HCT116 (cell line): ENCODE data around the gene LDB2. TPM values are rescaled to one million over a fixed set of nuclear protein-coding genes. Genes with fewer than 3 reads are reported as not detected.

Experiments used
- ATAC-seq: fragments of 200-7000 bp; cut with Tn5 transposase; 2 replicates; pipeline ENCODE4 v1.9.1; 2020; ENCODE audit warnings: mild to moderate bottlenecking, moderate library complexity
- BruUV-seq: library from RNA; stranded (reverse); fragments of 400-500 nt; replicated peaks from 2 replicates; lab custom pipeline; 2021; lab: Mats Ljungman, UMichigan
- CTCF ChIA-PET: fragments of 300-600 bp; sonication (Branson Sonifier 250); formaldehyde crosslinking; loops from one replicate; lab custom pipeline; 2021; ENCODE audit warnings: antibody characterized with exemption; lab: Charles Lee
- POLR2A ChIA-PET: fragments of 300-600, 350-600 bp; sonication (Branson Sonifier 250); formaldehyde crosslinking; loops from one replicate; lab custom pipeline; 2021; ENCODE audit warnings: antibody characterized with exemption; lab: Charles Lee
- RAD21 ChIA-PET, 2 experiments: fragments of 300-600 bp; sonication (Branson Sonifier 250); formaldehyde crosslinking; loops; one replicate each; lab custom pipeline; 2023; ENCODE audit warnings: low total read pairs in 2 of 2; ENCODE audit not compliant: uncharacterized antibody in 2 of 2, unreplicated experiment in 2 of 2, low non-redundant PET in 1 of 2; lab: Charles Lee
- DNase-seq: peaks from one replicate; pipeline ENCODE4 v3.0.0-alpha.2; 2010; ENCODE audit warnings: low read depth, low spot score
- H2AFZ ChIP-seq: fragments of 200-600 bp; shearing (Covaris generic), sonication (generic); 2 replicates; pipeline ENCODE4 v1.6.1; 2017; ENCODE audit warnings: low read depth, mixed run types, mixed read lengths, antibody characterized with exemption, low read length; ENCODE audit not compliant: poor library complexity, severe bottlenecking
- H3K27ac ChIP-seq: 2 replicates; pipeline ENCODE4 v1.5.1; 2012; ENCODE audit warnings: low read depth, low read length
- H3K27me3 ChIP-seq: fragments of 200-600 bp; sonication (generic); 2 replicates; pipeline ENCODE4 v1.6.1; 2016; ENCODE audit warnings: mixed run types, low read length, mixed read lengths; ENCODE audit not compliant: insufficient read depth
- H3K36me3 ChIP-seq, 2 experiments: fragments of 200-500 bp in 1 of 2; fragments of 200-600 bp in 1 of 2; sonication (Bioruptor generic) in 1 of 2; sonication (generic) in 1 of 2; 2 replicates each; pipeline versions ENCODE4 v1.5.1 to v1.6.1; 2014 to 2016; ENCODE audit warnings: low read length in 2 of 2, inconsistent platforms in 1 of 2, mixed read lengths in 1 of 2, mixed run types in 1 of 2; ENCODE audit not compliant: insufficient read depth in 2 of 2, control insufficient read depth in 1 of 2
- H3K4me1 ChIP-seq, 2 experiments: fragments of 200-600 bp in 1 of 2; sonication (generic) in 1 of 2; 2 replicates each; pipeline versions ENCODE4 v1.5.1 to v1.6.1; 2012 to 2017; ENCODE audit warnings: low read length in 2 of 2, inconsistent platforms in 1 of 2, mild to moderate bottlenecking in 1 of 2, mixed read lengths in 1 of 2, mixed run types in 1 of 2, moderate library complexity in 1 of 2; ENCODE audit not compliant: insufficient read depth in 2 of 2, control insufficient read depth in 1 of 2
- H3K4me2 ChIP-seq: fragments of 200-600 bp; sonication (generic); 2 replicates; pipeline ENCODE4 v1.6.1; 2017; ENCODE audit warnings: mixed run types, low read length, mixed read lengths
- H3K4me3 ChIP-seq, 2 experiments: fragments of 200-600 bp in 1 of 2; sonication (generic) in 1 of 2; replicated peaks in 1 of 2; 2 replicates each; pipeline ENCODE4 v1.5.1; 2011 to 2016; ENCODE audit warnings: low read length in 2 of 2, control low read depth in 1 of 2, low read depth in 1 of 2, mild to moderate bottlenecking in 1 of 2, mixed read lengths in 1 of 2, mixed run types in 1 of 2
- H3K79me2 ChIP-seq: fragments of 200-600 bp; sonication (generic); 2 replicates; pipeline ENCODE4 v1.6.1; 2017; ENCODE audit warnings: mild to moderate bottlenecking, mixed run types, low read length, moderate library complexity, mixed read lengths; ENCODE audit not compliant: insufficient read depth
- H3K9ac ChIP-seq: fragments of 200-600 bp; sonication (generic); 2 replicates; pipeline ENCODE4 v1.6.1; 2016; ENCODE audit warnings: low read length, mixed read lengths
- H3K9me2 ChIP-seq: fragments of 200-600 bp; sonication (generic), shearing (Covaris generic); 2 replicates; pipeline ENCODE4 v1.6.1; 2017; ENCODE audit warnings: mixed run types, mild to moderate bottlenecking, moderate library complexity; ENCODE audit not compliant: insufficient read depth
- H3K9me3 ChIP-seq, 2 experiments: fragments of 200-500 bp in 1 of 2; fragments of 200-600 bp in 1 of 2; sonication (Bioruptor generic) in 1 of 2; sonication (generic) in 1 of 2; 2 replicates each; pipeline ENCODE4 v1.6.1; 2014 to 2017; ENCODE audit warnings: low read length in 2 of 2, mixed read lengths in 2 of 2, inconsistent platforms in 1 of 2, low read depth in 1 of 2, mild to moderate bottlenecking in 1 of 2, mixed run types in 1 of 2, moderate library complexity in 1 of 2; ENCODE audit not compliant: control insufficient read depth in 1 of 2, insufficient read depth in 1 of 2
- H4K20me1 ChIP-seq: fragments of 200-600 bp; sonication (generic), shearing (Covaris generic); 2 replicates; pipeline ENCODE4 v1.6.1; 2017; ENCODE audit warnings: mixed run types, mild to moderate bottlenecking, moderate library complexity; ENCODE audit not compliant: insufficient read depth
- EGR1 ChIP-seq: IDR thresholded peaks from 2 replicates; pipeline ENCODE4 v1.6.1; 2012; ENCODE audit warnings: low read depth
- JUND ChIP-seq: IDR thresholded peaks from 2 replicates; pipeline ENCODE4 v1.6.1; 2012
- MAX ChIP-seq: IDR thresholded peaks from 2 replicates; pipeline ENCODE4 v1.6.1; 2012
- POLR2AphosphoS5 ChIP-seq: IDR thresholded peaks from 2 replicates; pipeline ENCODE4 v1.6.1; 2011; ENCODE audit warnings: mild to moderate bottlenecking, low read depth, low read length, moderate library complexity
- REST ChIP-seq: IDR thresholded peaks from 2 replicates; pipeline ENCODE4 v1.6.1; 2012; ENCODE audit warnings: low read depth
- SIN3A ChIP-seq: IDR thresholded peaks from 2 replicates; pipeline ENCODE4 v1.6.1; 2012; ENCODE audit warnings: low read depth
- SP1 ChIP-seq: IDR thresholded peaks from 2 replicates; pipeline ENCODE4 v1.6.1; 2012; ENCODE audit warnings: low read depth
- intact Hi-C: fragments of 100-400 bp; cut with micrococcal nuclease; formaldehyde crosslinking; loops from 2 replicates; pipeline ENCODE4 v1.10.0; 2022
- total RNA-seq: library from RNA; stranded (reverse); gene quantifications from one replicate; pipeline ENCODE4 v1.2.1, GENCODE V29; 2021; ENCODE audit not compliant: unreplicated experiment
- TF ChIP-seq, protein P1 (sequence below), 3 experiments: fragments of 200-600 bp in 1 of 3; sonication (generic) in 1 of 3; IDR thresholded peaks in 2 of 3; conservative IDR thresholded peaks in 1 of 3; 2 replicates each; pipeline ENCODE4 v1.5.1; 2012 to 2017; ENCODE audit warnings: low read depth in 2 of 3, low read length in 2 of 3, antibody characterized with exemption in 1 of 3, borderline replicate concordance in 1 of 3, control low read depth in 1 of 3, mild to moderate bottlenecking in 1 of 3, mixed read lengths in 1 of 3, mixed run types in 1 of 3, moderate library complexity in 1 of 3; ENCODE audit not compliant: insufficient read depth in 1 of 3
- TF ChIP-seq, protein P2 (sequence below): IDR thresholded peaks from 2 replicates; pipeline ENCODE4 v1.6.1; 2011; ENCODE audit warnings: mild to moderate bottlenecking, low read length, moderate library complexity; ENCODE audit not compliant: insufficient replicate concordance; ENCODE audit errors: extremely low read depth
- TF ChIP-seq, protein P3 (sequence below): IDR thresholded peaks from 2 replicates; pipeline ENCODE4 v1.6.1; 2012

The LDB2 gene
- total RNA-seq, 1 experiment from 2014 or later, result 0.12 TPM

DNA sequence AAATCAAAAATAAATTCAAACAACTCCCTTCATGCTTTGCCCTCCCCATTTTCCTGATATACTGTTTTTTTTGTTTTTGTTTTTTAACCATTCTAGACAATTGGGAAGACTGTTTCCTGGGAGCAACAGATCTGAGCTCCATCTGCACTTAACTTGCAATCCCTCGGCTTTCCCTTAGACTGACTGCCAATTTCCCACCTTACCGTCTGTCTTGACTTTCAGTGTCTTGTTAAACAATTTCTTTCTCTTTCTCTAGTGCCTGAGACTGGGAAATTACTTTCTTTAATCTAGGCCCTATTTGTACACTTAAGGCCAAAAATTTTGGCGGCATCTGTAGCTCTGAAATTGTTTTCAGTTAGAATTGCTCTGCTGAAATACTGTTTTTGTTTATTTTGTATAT lies 326.3 kb downstream of the LDB2 start:
- no peaks in the 10 kb centered on the region for H3K9me3 ChIP-seq
- H3K79me2 ChIP-seq, result no peaks in the 10 kb centered on the region
- no peaks in the 10 kb centered on the region for H4K20me1 ChIP-seq
- intact Hi-C loops, result no loop called here
- no peak overlapping the region for H3K4me3 ChIP-seq
- no TSS peak for BruUV-seq
- H3K27ac ChIP-seq, result no peak overlapping the region
- H3K9me2 ChIP-seq, result no peaks in the 10 kb centered on the region
- H3K27me3 ChIP-seq, result no peaks in the 10 kb centered on the region; the same call in 1 of the 2 replicates
- ATAC-seq, result no peak
- H2AFZ ChIP-seq, result no peak overlapping the region
- H3K4me1 ChIP-seq, result no peaks in the 10 kb centered on the region
- CTCF ChIA-PET, result no interaction called here
- no peaks in the 10 kb centered on the region for H3K36me3 ChIP-seq
- H3K4me2 ChIP-seq, result no peak overlapping the region
- RAD21 ChIA-PET, result no interaction called here
- TF ChIP-seq, protein P1, sequence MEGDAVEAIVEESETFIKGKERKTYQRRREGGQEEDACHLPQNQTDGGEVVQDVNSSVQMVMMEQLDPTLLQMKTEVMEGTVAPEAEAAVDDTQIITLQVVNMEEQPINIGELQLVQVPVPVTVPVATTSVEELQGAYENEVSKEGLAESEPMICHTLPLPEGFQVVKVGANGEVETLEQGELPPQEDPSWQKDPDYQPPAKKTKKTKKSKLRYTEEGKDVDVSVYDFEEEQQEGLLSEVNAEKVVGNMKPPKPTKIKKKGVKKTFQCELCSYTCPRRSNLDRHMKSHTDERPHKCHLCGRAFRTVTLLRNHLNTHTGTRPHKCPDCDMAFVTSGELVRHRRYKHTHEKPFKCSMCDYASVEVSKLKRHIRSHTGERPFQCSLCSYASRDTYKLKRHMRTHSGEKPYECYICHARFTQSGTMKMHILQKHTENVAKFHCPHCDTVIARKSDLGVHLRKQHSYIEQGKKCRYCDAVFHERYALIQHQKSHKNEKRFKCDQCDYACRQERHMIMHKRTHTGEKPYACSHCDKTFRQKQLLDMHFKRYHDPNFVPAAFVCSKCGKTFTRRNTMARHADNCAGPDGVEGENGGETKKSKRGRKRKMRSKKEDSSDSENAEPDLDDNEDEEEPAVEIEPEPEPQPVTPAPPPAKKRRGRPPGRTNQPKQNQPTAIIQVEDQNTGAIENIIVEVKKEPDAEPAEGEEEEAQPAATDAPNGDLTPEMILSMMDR (IDR thresholded peaks at IDR 0.05 in 2 of 3, conservative IDR thresholded peaks at IDR 0.05 in 1 of 3; ENCODE audit: borderline replicate concordance in 1 of 3, insufficient read depth in 1 of 3, low read depth in 2 of 3, low read length in 2 of 3), result no peak
- TF ChIP-seq EGR1 (no peak), MAX (no peak), SP1 (no peak), REST (no peak), POLR2AphosphoS5 (no peak), SIN3A (no peak), JUND (no peak)
- TF ChIP-seq, protein P2, sequence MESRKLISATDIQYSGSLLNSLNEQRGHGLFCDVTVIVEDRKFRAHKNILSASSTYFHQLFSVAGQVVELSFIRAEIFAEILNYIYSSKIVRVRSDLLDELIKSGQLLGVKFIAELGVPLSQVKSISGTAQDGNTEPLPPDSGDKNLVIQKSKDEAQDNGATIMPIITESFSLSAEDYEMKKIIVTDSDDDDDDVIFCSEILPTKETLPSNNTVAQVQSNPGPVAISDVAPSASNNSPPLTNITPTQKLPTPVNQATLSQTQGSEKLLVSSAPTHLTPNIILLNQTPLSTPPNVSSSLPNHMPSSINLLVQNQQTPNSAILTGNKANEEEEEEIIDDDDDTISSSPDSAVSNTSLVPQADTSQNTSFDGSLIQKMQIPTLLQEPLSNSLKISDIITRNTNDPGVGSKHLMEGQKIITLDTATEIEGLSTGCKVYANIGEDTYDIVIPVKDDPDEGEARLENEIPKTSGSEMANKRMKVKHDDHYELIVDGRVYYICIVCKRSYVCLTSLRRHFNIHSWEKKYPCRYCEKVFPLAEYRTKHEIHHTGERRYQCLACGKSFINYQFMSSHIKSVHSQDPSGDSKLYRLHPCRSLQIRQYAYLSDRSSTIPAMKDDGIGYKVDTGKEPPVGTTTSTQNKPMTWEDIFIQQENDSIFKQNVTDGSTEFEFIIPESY, result no peak
- TF ChIP-seq, protein P3, sequence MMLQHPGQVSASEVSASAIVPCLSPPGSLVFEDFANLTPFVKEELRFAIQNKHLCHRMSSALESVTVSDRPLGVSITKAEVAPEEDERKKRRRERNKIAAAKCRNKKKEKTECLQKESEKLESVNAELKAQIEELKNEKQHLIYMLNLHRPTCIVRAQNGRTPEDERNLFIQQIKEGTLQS, result no peak
- H3K9ac ChIP-seq, result no peak overlapping the region
- DNase-seq, result no peak
- POLR2A ChIA-PET, result no interaction called here
